Hematopoietic multipotent progenitor cell treated with erythropoietin and hydrocortisone succinate and interleukin-3 and kit ligand, for 6 days (in vitro differentiated cells): ENCODE measurements around the gene ORC5.

Experiments used
- DNase-seq: peaks from one replicate; pipeline ENCODE4 v3.0.0-alpha.2; 2015

The ORC5 gene

GRCh38 chr7:104124469-104124868 is 83.3 kb downstream of the ORC5 start:
- DNase-seq, result no peak

DNA sequence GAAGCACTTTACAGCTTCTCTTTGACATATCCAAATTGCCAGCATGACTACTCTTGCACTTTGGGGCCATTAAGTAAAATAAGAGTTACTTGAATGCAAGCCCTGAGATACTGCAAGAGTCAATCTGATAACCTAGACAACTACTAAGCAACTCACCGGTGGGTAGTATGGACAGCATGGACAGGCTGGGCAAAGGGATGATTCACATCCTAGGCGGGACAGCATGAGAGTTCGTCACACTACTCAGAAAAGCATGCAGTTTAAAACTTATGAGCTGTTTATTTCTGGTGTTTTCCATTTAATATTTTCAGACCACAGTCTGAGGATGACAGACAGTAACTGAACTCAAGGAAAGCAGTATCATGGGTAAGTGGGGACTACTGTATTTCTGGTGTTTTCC is 84.0 kb downstream of the ORC5 start:
- no peak for DNase-seq

- no peak for DNase-seq
These were observed 94.0 kb downstream of the ORC5 start for GRCh38 chr7:104113788-104114187.

GRCh38 chr7:104112623-104113022 is 95.2 kb downstream of the ORC5 start:
- DNase-seq, result no peak

DNA sequence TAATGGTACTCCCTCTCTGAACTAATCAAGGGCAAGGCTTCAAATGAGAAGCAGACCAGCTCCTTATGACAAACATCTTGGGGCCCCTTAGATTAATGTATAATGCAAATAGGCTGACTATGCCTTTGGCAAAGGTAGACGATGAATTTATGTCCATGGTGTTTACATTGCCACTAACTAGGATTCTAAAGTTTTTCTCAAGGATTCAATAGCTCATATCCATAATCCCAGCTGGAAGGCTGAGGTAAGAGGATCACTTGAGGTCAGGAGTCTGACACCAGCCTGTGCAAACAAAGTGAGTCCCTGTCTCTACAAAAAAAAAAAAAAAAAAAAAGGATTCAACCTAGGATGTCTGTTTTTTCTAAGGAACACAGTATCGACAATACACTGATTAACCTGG is 96.5 kb downstream of the ORC5 start:
- no peak for DNase-seq

DNA sequence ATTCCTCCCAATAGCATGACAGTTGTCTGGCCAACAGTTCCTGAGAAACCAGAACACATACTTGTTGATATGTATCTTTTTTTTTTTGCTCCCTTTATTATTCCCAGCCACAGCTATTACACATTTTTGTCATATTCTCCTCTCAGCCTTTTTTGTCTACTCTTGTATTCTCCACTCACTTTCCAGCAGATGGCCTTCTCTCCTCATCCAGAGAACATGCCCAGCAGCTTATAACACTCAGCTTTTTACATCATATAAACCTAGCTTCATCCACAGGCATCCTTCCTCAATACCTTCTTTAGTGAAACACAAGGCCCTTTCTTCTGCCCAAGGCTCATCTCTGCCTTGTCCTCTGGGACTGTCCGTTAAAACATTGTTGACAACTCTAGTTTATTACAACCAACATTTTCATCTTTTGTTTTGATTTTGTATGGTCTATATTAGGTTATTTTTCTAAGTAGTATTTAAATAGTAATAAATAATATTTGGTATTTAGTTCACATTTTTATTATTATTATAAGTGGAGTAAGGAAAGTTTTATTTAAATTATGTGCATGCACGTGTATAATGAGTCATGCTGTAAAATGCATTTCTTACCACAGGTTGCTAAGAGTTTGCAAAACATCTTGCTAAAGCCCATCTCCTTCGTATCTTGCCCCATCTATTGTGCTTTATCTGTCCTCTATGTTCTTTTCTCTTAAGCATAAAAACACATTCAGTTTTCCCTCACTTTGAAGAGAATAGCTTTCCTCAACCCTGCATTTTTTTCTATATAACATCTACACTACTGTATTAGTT is 101.5 kb downstream of the ORC5 start:
- no peak for DNase-seq

DNA sequence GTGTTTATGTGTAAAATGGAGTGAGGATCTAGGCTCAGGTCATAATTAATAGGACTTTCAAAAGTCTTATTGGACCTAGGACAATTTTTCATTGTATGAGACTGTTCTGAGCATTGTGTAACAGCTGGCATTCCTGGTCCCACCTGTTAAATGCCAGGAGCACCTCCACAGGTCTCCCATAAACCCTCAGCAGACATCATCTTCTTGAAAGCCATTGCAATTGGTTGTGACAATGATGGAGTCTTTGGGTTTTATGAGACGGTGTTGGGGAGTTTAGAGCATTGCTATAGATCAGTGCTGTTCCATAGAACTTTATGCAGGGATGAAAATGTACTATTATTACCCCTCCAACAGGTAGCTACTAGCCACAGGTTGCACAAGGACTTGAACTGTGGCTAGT is 108.9 kb downstream of the ORC5 start:
- no peak for DNase-seq

GRCh38 chr7:104096683-104097082 is 111.1 kb downstream of the ORC5 start:
- DNase-seq, result no peak

- no peak for DNase-seq
These were observed 114.7 kb downstream of the ORC5 start for GRCh38 chr7:104093127-104093526.

DNA sequence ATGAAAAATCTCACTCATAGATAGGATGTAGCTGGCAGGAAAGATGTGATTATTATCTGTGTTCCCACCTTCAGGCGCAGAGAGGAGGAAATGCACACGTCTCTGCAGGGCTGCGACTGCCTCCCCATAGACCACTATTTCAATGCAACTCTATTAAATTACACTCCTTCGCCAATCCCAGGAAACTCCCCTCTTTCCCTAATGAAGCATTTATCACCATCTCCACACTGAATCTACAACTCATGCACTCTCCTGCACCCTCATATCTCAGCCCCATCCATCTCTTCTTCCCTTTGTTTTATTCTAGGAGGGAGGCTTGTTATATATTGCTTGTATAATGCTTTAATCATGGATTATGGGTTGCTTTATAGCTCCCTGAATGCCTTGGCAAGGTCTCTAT is 116.6 kb downstream of the ORC5 start:
- no peak for DNase-seq

- no peak for DNase-seq
These were observed 118.2 kb downstream of the ORC5 start for GRCh38 chr7:104089612-104090011.

DNA sequence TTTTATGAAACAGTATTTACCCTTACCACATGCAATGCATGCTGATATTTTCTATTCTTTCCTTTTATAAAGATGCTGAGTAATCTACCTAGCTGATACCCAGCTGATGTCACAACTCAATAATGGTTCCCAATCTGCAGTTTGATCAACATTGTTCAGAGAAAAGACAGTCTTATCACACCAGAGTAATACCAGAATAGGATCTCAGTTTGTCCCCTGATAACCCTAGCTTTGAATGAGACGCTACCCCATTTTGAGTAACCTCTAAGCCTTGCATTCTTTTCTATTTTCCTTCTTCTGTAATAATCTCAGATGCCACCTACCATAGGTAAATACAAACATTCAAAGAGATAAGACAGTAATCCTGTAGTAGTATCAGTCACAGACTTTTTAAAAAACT is 118.8 kb downstream of the ORC5 start:
- DNase-seq, result no peak
